ENCODE results near the gene CCT2. TPM values are rescaled to one million over a fixed set of nuclear protein-coding genes. Genes with fewer than 3 reads are reported as not detected.
A peak's percentile ranks its signal among the peaks of the same experiment; 100 is the strongest.

The CCT2 gene
- total and polyA plus RNA-seq, 2 of the 8 experiments (the other 6 are each of a cell fraction or from before 2014, with no cell fraction given): 244 to 419 TPM

DNA sequence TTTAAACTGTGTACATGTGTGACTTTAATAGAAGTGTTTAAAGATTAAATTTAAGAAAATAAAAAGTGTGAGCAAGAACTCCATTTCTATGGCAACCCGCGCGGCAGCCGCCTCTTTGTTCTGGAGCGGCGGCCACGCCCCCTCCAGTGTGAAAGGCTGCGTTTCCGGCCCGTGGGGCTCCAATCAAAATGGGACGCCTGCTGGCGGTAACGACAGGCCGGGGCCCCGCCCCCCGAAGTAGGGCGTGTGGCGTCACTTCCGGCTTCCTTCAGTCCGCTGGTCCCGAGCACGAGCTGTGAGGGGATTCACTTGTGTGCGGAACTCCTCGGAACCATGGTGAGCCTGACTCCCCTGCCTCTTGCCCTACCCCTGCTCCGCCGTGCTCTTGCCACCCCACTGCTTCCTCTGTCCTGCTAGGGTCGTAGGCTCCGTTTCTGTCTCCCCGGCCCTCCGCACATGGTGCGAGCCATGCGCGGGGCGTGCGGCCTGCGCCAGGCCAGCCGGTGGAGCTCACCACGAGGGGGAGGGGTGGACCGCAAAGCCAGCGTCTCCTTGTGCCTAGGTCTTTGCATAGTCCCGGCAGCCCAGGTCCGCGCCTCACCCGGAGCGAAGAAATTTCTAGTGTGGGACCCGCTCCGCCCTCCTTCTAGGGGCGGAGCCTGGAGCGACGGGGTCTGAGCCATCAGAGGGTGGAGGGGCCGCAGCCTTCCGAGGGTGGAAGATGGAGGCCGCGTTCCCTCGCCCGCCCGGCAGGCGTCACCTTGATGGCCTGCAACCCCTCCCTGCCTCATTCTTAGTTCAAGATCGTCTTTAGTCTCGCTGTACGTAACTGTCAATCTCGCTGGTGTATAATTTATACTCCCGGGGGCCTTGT is at the start of gene CCT2 (continued):
- TF ChIP-seq, protein P1, sequence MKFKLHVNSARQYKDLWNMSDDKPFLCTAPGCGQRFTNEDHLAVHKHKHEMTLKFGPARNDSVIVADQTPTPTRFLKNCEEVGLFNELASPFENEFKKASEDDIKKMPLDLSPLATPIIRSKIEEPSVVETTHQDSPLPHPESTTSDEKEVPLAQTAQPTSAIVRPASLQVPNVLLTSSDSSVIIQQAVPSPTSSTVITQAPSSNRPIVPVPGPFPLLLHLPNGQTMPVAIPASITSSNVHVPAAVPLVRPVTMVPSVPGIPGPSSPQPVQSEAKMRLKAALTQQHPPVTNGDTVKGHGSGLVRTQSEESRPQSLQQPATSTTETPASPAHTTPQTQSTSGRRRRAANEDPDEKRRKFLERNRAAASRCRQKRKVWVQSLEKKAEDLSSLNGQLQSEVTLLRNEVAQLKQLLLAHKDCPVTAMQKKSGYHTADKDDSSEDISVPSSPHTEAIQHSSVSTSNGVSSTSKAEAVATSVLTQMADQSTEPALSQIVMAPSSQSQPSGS (IDR thresholded peaks at IDR 0.05; ENCODE audit: low read length): no peak
- TF ChIP-seq, protein P2, sequence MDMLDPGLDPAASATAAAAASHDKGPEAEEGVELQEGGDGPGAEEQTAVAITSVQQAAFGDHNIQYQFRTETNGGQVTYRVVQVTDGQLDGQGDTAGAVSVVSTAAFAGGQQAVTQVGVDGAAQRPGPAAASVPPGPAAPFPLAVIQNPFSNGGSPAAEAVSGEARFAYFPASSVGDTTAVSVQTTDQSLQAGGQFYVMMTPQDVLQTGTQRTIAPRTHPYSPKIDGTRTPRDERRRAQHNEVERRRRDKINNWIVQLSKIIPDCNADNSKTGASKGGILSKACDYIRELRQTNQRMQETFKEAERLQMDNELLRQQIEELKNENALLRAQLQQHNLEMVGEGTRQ (IDR thresholded peaks at IDR 0.05; ENCODE audit: low read length): 0 out of 2 replicates have a peak, but pooled peaks have one; percentile 24
- TF ChIP-seq SIN3A (conservative IDR thresholded peaks at IDR 0.05 in 1 of 2, IDR thresholded peaks at IDR 0.05 in 1 of 2; ENCODE audit: low read depth in 1 of 2, low read length in 2 of 2) (peak; percentile 59 to 78; a peak in 2 of 4 replicates), CHD2 (IDR thresholded peaks at IDR 0.05; ENCODE audit: low read length) (no peak; the same call in 1 of the 2 replicates), HDAC6 (IDR thresholded peaks at IDR 0.05; ENCODE audit: low read depth, low read length) (no peak), KDM4A (IDR thresholded peaks at IDR 0.05; ENCODE audit: low read depth, low read length, severe bottlenecking) (peak; percentile 51), ASH2L (IDR thresholded peaks at IDR 0.05; ENCODE audit: low read length) (peak; percentile 89), NRF1 (IDR thresholded peaks at IDR 0.05; ENCODE audit: low read depth, low read length) (no peak), GABPA (IDR thresholded peaks at IDR 0.05; ENCODE audit: borderline replicate concordance, insufficient read depth, low read length) (peak; percentile 79; the same call in 1 of the 2 replicates), CREB1 (IDR thresholded peaks at IDR 0.05) (peak; percentile 89), POLR2A (IDR thresholded peaks at IDR 0.05; ENCODE audit: control extremely low read depth in 1 of 2, low read depth in 2 of 2, low read length in 2 of 2) (peak; percentile 92 to 98), RAD21 (IDR thresholded peaks at IDR 0.05 in 1 of 2, conservative IDR thresholded peaks at IDR 0.05 in 1 of 2; ENCODE audit: low read depth in 2 of 2, low read length in 2 of 2) (peak in 1 of 2 experiments; percentile 1; a peak in 1 of 4 replicates), JUND (IDR thresholded peaks at IDR 0.05; ENCODE audit: low read length) (peak; percentile 49; the same call in 1 of the 2 replicates), PHF8 (conservative IDR thresholded peaks at IDR 0.05; ENCODE audit: low read depth, low read length) (peak; percentile 100), TBP (IDR thresholded peaks at IDR 0.05; ENCODE audit: low read depth, low read length) (peak; percentile 92), NANOG (IDR thresholded peaks at IDR 0.05; ENCODE audit: insufficient read depth, low read depth, low read length, poor library complexity, severe bottlenecking) (peak; percentile 43), SIRT6 (IDR thresholded peaks at IDR 0.05; ENCODE audit: low read length) (no peak)
- TF ChIP-seq, protein P3, sequence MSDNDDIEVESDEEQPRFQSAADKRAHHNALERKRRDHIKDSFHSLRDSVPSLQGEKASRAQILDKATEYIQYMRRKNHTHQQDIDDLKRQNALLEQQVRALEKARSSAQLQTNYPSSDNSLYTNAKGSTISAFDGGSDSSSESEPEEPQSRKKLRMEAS (IDR thresholded peaks at IDR 0.05): peak; percentile 97
